ENCODE data around the gene GPC3. TPM values are rescaled to one million over a fixed set of nuclear protein-coding genes. Genes with fewer than 3 reads are reported as not detected.

GPC3 gene
- total and polyA plus RNA-seq, 4 donors, result 8.3 to 270 (median 52.4) TPM

GRCh38 chrX:133653358-133653757 lies 332.0 kb downstream of the GPC3 start:
- Histone ChIP-seq H3K27me3 (ENCODE audit: control insufficient read depth in 3 of 3, insufficient read depth in 3 of 3, low read length in 2 of 3) (peaks cover 0 to 29% (median 12%) of the 10 kb centered on the region in 3 donors), H3K9ac (ENCODE audit: insufficient read depth in 1 of 2, low read length in 2 of 2) (no peak overlapping the region), H3K36me3 (ENCODE audit: control insufficient read depth in 4 of 4, insufficient read depth in 4 of 4, low read length in 4 of 4) (peaks cover 0 to 2% (median 0%) of the 10 kb centered on the region in 4 donors), H3K9me3 (ENCODE audit: control insufficient read depth in 4 of 4, insufficient read depth in 3 of 4, low read length in 3 of 4) (no peaks in the 10 kb centered on the region), H3K4me1 (ENCODE audit: control insufficient read depth in 5 of 5, insufficient read depth in 5 of 5, low read length in 5 of 5) (peaks cover 0 to 20% (median 0%) of the 10 kb centered on the region in 5 donors), H3K27ac (ENCODE audit: low read depth in 1 of 2, low read length in 1 of 2) (no peak overlapping the region), H3K4me3 (no peak overlapping the region)
- ATAC-seq (ENCODE audit: insufficient read depth, low FRiP score), result no peak
- 59 to 88% methylated on average over 2 of the region's 2 CpGs for WGBS, 2 donors
- TF ChIP-seq, protein P1, sequence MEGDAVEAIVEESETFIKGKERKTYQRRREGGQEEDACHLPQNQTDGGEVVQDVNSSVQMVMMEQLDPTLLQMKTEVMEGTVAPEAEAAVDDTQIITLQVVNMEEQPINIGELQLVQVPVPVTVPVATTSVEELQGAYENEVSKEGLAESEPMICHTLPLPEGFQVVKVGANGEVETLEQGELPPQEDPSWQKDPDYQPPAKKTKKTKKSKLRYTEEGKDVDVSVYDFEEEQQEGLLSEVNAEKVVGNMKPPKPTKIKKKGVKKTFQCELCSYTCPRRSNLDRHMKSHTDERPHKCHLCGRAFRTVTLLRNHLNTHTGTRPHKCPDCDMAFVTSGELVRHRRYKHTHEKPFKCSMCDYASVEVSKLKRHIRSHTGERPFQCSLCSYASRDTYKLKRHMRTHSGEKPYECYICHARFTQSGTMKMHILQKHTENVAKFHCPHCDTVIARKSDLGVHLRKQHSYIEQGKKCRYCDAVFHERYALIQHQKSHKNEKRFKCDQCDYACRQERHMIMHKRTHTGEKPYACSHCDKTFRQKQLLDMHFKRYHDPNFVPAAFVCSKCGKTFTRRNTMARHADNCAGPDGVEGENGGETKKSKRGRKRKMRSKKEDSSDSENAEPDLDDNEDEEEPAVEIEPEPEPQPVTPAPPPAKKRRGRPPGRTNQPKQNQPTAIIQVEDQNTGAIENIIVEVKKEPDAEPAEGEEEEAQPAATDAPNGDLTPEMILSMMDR (IDR thresholded peaks at IDR 0.05; ENCODE audit: control extremely low read depth, extremely low read depth), result no peak
- no peak for DNase-seq

GRCh38 chrX:133652185-133652584 lies 333.2 kb downstream of the GPC3 start:
- Histone ChIP-seq H3K9me3 (ENCODE audit: control insufficient read depth in 4 of 4, insufficient read depth in 3 of 4, low read length in 3 of 4) (no peaks in the 10 kb centered on the region), H3K36me3 (ENCODE audit: control insufficient read depth in 4 of 4, insufficient read depth in 4 of 4, low read length in 4 of 4) (peaks cover 0 to 2% (median 0%) of the 10 kb centered on the region in 4 donors), H3K4me3 (no peak overlapping the region), H3K27me3 (ENCODE audit: control insufficient read depth in 3 of 3, insufficient read depth in 3 of 3, low read length in 2 of 3) (peaks cover 0 to 25% (median 12%) of the 10 kb centered on the region in 3 donors), H3K4me1 (ENCODE audit: control insufficient read depth in 5 of 5, insufficient read depth in 5 of 5, low read length in 5 of 5) (peaks cover 0 to 14% (median 0%) of the 10 kb centered on the region in 5 donors), H3K27ac (ENCODE audit: low read depth in 1 of 2, low read length in 1 of 2) (no peak overlapping the region), H3K9ac (ENCODE audit: insufficient read depth in 1 of 2, low read length in 2 of 2) (no peak overlapping the region)
- 85 to 96% methylated on average over 1 of the region's 1 CpG for WGBS, 2 donors
- ATAC-seq (ENCODE audit: insufficient read depth, low FRiP score), result no peak
- no peak for DNase-seq
- TF ChIP-seq, protein P1 (IDR thresholded peaks at IDR 0.05; ENCODE audit: control extremely low read depth, extremely low read depth), result no peak

GRCh38 chrX:133650239-133650638 lies 335.2 kb downstream of the GPC3 start:
- H3K27ac ChIP-seq (ENCODE audit: low read depth in 1 of 2, low read length in 1 of 2), result no peak overlapping the region
- no peaks in the 10 kb centered on the region for H3K9me3 ChIP-seq (ENCODE audit: control insufficient read depth in 4 of 4, insufficient read depth in 3 of 4, low read length in 3 of 4)
- WGBS, 2 donors, result 10 to 38% methylated on average over 1 of the region's 1 CpG
- ATAC-seq (ENCODE audit: insufficient read depth, low FRiP score) (no peak), DNase-seq (no peak)
- TF ChIP-seq, protein P1 (IDR thresholded peaks at IDR 0.05; ENCODE audit: control extremely low read depth, extremely low read depth), result no peak
- peaks cover 0 to 2% (median 0%) of the 10 kb centered on the region in 4 donors for H3K36me3 ChIP-seq (ENCODE audit: control insufficient read depth in 4 of 4, insufficient read depth in 4 of 4, low read length in 4 of 4)
- H3K27me3 ChIP-seq (ENCODE audit: control insufficient read depth in 3 of 3, insufficient read depth in 3 of 3, low read length in 2 of 3), result peaks cover 0 to 26% (median 13%) of the 10 kb centered on the region in 3 donors
- no peak overlapping the region for H3K9ac ChIP-seq (ENCODE audit: insufficient read depth in 1 of 2, low read length in 2 of 2)
- H3K4me3 ChIP-seq, result no peak overlapping the region
- H3K4me1 ChIP-seq (ENCODE audit: control insufficient read depth in 5 of 5, insufficient read depth in 5 of 5, low read length in 5 of 5), result peaks cover 0 to 1% (median under 1%) of the 10 kb centered on the region in 5 donors

DNA sequence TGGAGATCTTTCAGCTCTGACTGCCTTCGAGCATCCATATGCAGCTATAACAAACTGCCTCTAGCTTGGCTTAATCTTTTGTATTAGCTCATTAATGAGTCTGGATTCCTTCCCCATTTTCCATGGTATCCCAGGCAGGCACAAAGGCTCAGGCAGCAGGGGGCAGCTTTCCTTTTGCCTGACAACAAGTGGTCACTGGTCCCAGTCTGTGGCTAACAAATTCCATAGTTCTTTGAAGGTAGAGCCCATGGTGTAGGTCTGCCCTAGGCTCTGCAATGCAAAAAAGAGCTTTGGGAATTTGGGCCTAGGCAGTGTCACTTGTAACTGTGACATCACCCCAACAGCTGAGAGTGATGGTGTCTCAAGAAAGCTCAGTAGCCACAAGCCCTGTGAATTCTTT lies 335.7 kb downstream of the GPC3 start:
- Histone ChIP-seq H3K9ac (ENCODE audit: insufficient read depth in 1 of 2, low read length in 2 of 2) (no peak overlapping the region), H3K27me3 (ENCODE audit: control insufficient read depth in 3 of 3, insufficient read depth in 3 of 3, low read length in 2 of 3) (peaks cover 0 to 26% (median 13%) of the 10 kb centered on the region in 3 donors), H3K4me3 (no peak overlapping the region), H3K9me3 (ENCODE audit: control insufficient read depth in 4 of 4, insufficient read depth in 3 of 4, low read length in 3 of 4) (no peaks in the 10 kb centered on the region), H3K27ac (ENCODE audit: low read depth in 1 of 2, low read length in 1 of 2) (no peak overlapping the region), H3K4me1 (ENCODE audit: control insufficient read depth in 5 of 5, insufficient read depth in 5 of 5, low read length in 5 of 5) (peaks cover 0 to 3% (median 1%) of the 10 kb centered on the region in 5 donors), H3K36me3 (ENCODE audit: control insufficient read depth in 4 of 4, insufficient read depth in 4 of 4, low read length in 4 of 4) (peaks cover 0 to 2% (median 0%) of the 10 kb centered on the region in 4 donors)
- DNase-seq (no peak), ATAC-seq (ENCODE audit: insufficient read depth, low FRiP score) (no peak)
- TF ChIP-seq, protein P1 (IDR thresholded peaks at IDR 0.05; ENCODE audit: control extremely low read depth, extremely low read depth), result no peak
- 75 to 100% methylated on average over 1 of the region's 1 CpG for WGBS, 2 donors
